Esophagus muscularis mucosa (tissue), 4 donors: ENCODE measurements around the gene OXNAD1. TPM values are rescaled to one million over a fixed set of nuclear protein-coding genes. Genes with fewer than 3 reads are reported as not detected.

Source experiments
- DNase-seq: peaks from one replicate; pipeline ENCODE4 v3.0.0-alpha.2; 2017; ENCODE audit errors: extremely low spot score
- H3K27ac ChIP-seq, 4 donors: fragments of 200-600 bp; sonication (generic); replicated peaks in 1 of 4; 1 replicate in 3 of 4; 2 replicates in 1 of 4; pipeline ENCODE4 v1.5.1; 2016 to 2019; ENCODE audit warnings: mild to moderate bottlenecking in 1 of 4
- H3K27me3 ChIP-seq, 4 donors: fragments of 200-600 bp; sonication (generic); one replicate each; pipeline versions ENCODE4 v1.5.1 to v1.6.0; 2016 to 2019
- H3K36me3 ChIP-seq, 4 donors: fragments of 200-600 bp; sonication (generic); one replicate each; pipeline ENCODE4 v1.5.1; 2016 to 2019
- H3K4me1 ChIP-seq, 4 donors: fragments of 200-600 bp; sonication (generic); one replicate each; pipeline ENCODE4 v1.5.1; 2016 to 2019
- H3K4me3 ChIP-seq, 4 donors: fragments of 200-600 bp; sonication (generic); 1 replicate in 2 of 4; 2 replicates in 2 of 4; pipeline ENCODE4 v1.5.1; 2016 to 2019; ENCODE audit warnings: mild to moderate bottlenecking in 4 of 4, moderate library complexity in 1 of 4
- H3K9me3 ChIP-seq, 4 donors: fragments of 200-600 bp; sonication (generic); 1 replicate in 3 of 4; 2 replicates in 1 of 4; pipeline ENCODE4 v1.5.1; 2016 to 2019
- CTCF ChIP-seq, 3 experiments: fragments of 200-600 bp in 2 of 3; fragments of 450-650 bp in 1 of 3; sonication (generic) in 2 of 3; IDR thresholded peaks; one replicate each; pipeline ENCODE4 v1.5.1; 2017 to 2019; ENCODE audit warnings: antibody characterized with exemption in 3 of 3, mild to moderate bottlenecking in 2 of 3, moderate library complexity in 1 of 3
- EP300 ChIP-seq: sonication (generic); formaldehyde crosslinking; IDR thresholded peaks from one replicate; pipeline ENCODE4 v1.6.1; 2017; ENCODE audit warnings: antibody characterized with exemption
- POLR2A ChIP-seq: fragments of 450-650 bp; IDR thresholded peaks from one replicate; pipeline ENCODE4 v1.6.1; 2017; ENCODE audit warnings: antibody characterized with exemption, moderate library complexity, mild to moderate bottlenecking, low read depth
- POLR2AphosphoS5 ChIP-seq, 2 donors: sonication (generic); formaldehyde crosslinking; IDR thresholded peaks; one replicate each; pipeline ENCODE4 v1.6.1; 2017; ENCODE audit warnings: antibody characterized with exemption in 2 of 2
- WGBS: methylation state at CpG from one replicate; pipeline ENCODE4 v1.1.5; 2018; 5-methylcytosine and 5-hydroxymethylcytosine counted together
- intact Hi-C: fragments of 100-400 bp; cut with DNase I; formaldehyde crosslinking; loops from one replicate; pipeline ENCODE4 v1.15.1; 2023
- total RNA-seq, 4 donors: library from RNA; depleted of rRNA; stranded (reverse); fragments of >200 nt; gene quantifications; one replicate each; pipeline versions ENCODE4 v1.1.0 to v1.2.1, GENCODE V29; 2016

The OXNAD1 gene
- total RNA-seq, 4 donors from 2014 or later = 6.7 to 13.3 (median 10.2) TPM

GRCh38 chr3:16286751-16287543 lies 21.9 kb downstream of the OXNAD1 start:
- WGBS = 59% methylated on average over 6 of the region's 6 CpGs
- Histone ChIP-seq H3K4me3 (no peak overlapping the region), H3K27me3 (no peaks in the 10 kb centered on the region), H3K9me3 (no peaks in the 10 kb centered on the region), H3K36me3 (peaks cover 0 to 41% (median 3%) of the 10 kb centered on the region in 4 donors), H3K4me1 (peaks cover 25 to 55% (median 44%) of the 10 kb centered on the region in 4 donors), H3K27ac (peak overlapping the region in 3 of 4 donors; percentile 33 to 56 (median 49))
- intact Hi-C loops = no loop called here
- no peak for TF ChIP-seq POLR2A
- TF ChIP-seq CTCF (IDR thresholded peaks at IDR 0.05) = no peak
- no peak for DNase-seq

- H3K4me1 ChIP-seq = peaks cover 25 to 55% (median 44%) of the 10 kb centered on the region in 4 donors
- H3K27me3 ChIP-seq = no peaks in the 10 kb centered on the region
- 17% methylated on average over 1 of the region's 1 CpG for WGBS
- peaks cover 0 to 27% (median 0%) of the 10 kb centered on the region in 4 donors for H3K36me3 ChIP-seq
- no peak for DNase-seq
- intact Hi-C loops = loop anchor here (2.0 kb wide), 1 partner anchor 262 kb away; no protein-coding TSS in a partner anchor
- no peaks in the 10 kb centered on the region for H3K9me3 ChIP-seq
- H3K27ac ChIP-seq = peak overlapping the region; percentile 18 to 56 (median 32)
- H3K4me3 ChIP-seq = no peak overlapping the region
- TF ChIP-seq POLR2A = no peak
- TF ChIP-seq EP300 = no peak
- no peak for TF ChIP-seq POLR2AphosphoS5 (IDR thresholded peaks at IDR 0.05)
- no peak for TF ChIP-seq CTCF (IDR thresholded peaks at IDR 0.05)
These were observed 23.7 kb downstream of the OXNAD1 start for GRCh38 chr3:16288664-16289063.

GRCh38 chr3:16289144-16289889 lies 24.3 kb downstream of the OXNAD1 start:
- intact Hi-C loops = loop anchor here (2.0 kb wide), 1 partner anchor 261 kb away; no protein-coding TSS in a partner anchor
- Histone ChIP-seq H3K4me1 (peaks cover 25 to 55% (median 44%) of the 10 kb centered on the region in 4 donors), H3K9me3 (no peaks in the 10 kb centered on the region), H3K36me3 (peaks cover 0 to 21% (median 0%) of the 10 kb centered on the region in 4 donors), H3K27me3 (no peaks in the 10 kb centered on the region), H3K27ac (peak overlapping the region; percentile 18 to 56 (median 32)), H3K4me3 (no peak overlapping the region)
- no peak for DNase-seq
- WGBS = 84% methylated on average over 2 of the region's 2 CpGs
- no peak for TF ChIP-seq POLR2A
- no peak for TF ChIP-seq POLR2AphosphoS5 (IDR thresholded peaks at IDR 0.05)
- no peak for TF ChIP-seq CTCF (IDR thresholded peaks at IDR 0.05)
- no peak for TF ChIP-seq EP300

- Histone ChIP-seq H3K27ac (peak overlapping the region; percentile 8 to 56 (median 29)), H3K27me3 (no peaks in the 10 kb centered on the region), H3K4me3 (peak overlapping the region in 1 of 4 donors; percentile 9), H3K9me3 (no peaks in the 10 kb centered on the region), H3K4me1 (peaks cover 25 to 55% (median 44%) of the 10 kb centered on the region in 4 donors), H3K36me3 (peaks cover 0 to 23% (median under 1%) of the 10 kb centered on the region in 4 donors)
- no peak for DNase-seq
- TF ChIP-seq POLR2AphosphoS5 (IDR thresholded peaks at IDR 0.05) = peak in 1 of 2 donors; percentile 2
- TF ChIP-seq POLR2A = no peak
- peak; percentile 81 to 88 (median 84) for TF ChIP-seq CTCF (IDR thresholded peaks at IDR 0.05)
- TF ChIP-seq EP300 = no peak
- 56% methylated on average over 3 of the region's 3 CpGs for WGBS
- intact Hi-C loops = loop anchor here (2.0 kb wide), 1 partner anchor 227 kb away; no protein-coding TSS in a partner anchor
These were observed 25.2 kb downstream of the OXNAD1 start for GRCh38 chr3:16290007-16290826.
